Measurements from ENCODE around the gene PHF19. TPM values are rescaled to one million over a fixed set of nuclear protein-coding genes. Genes with fewer than 3 reads are reported as not detected.
A peak's percentile ranks its signal among the peaks of the same experiment; 100 is the strongest.

The PHF19 gene
- total RNA-seq, 1 donor from 2014 or later: 24.4 TPM

- ATAC-seq: no peak
- Histone ChIP-seq H3K9me3 (no peaks in the 10 kb centered on the region), H3K36me3 (peaks cover 58% of the 10 kb centered on the region), H3K4me1 (peaks cover 16% of the 10 kb centered on the region), H3K27me3 (ENCODE audit: low read depth) (no peaks in the 10 kb centered on the region), H3K27ac (no peak overlapping the region), H3K4me3 (no peak overlapping the region)
- DNase-seq: no peak
- intact Hi-C loops (cut with DNase I): no loop called here
- no peak for TF ChIP-seq CTCF (IDR thresholded peaks at IDR 0.05)
Observed at GRCh38 chr9:120865809-120866208, 11.2 kb downstream of the PHF19 start.

GRCh38 chr9:120865176-120865575 is 11.8 kb downstream of the PHF19 start:
- H3K27me3 ChIP-seq (ENCODE audit: low read depth): no peaks in the 10 kb centered on the region
- intact Hi-C loops (cut with DNase I): no loop called here
- no peak overlapping the region for H3K4me3 ChIP-seq
- H3K36me3 ChIP-seq: peaks cover 65% of the 10 kb centered on the region
- no peak for ATAC-seq
- H3K9me3 ChIP-seq: no peaks in the 10 kb centered on the region
- H3K4me1 ChIP-seq: peaks cover 16% of the 10 kb centered on the region
- no peak for DNase-seq
- no peak for TF ChIP-seq CTCF (IDR thresholded peaks at IDR 0.05)
- H3K27ac ChIP-seq: peak overlapping the region; percentile 46

GRCh38 chr9:120864719-120865118 is 12.3 kb downstream of the PHF19 start:
- DNase-seq (no peak), ATAC-seq (no peak)
- H3K4me1 ChIP-seq: peaks cover 16% of the 10 kb centered on the region
- no peak overlapping the region for H3K4me3 ChIP-seq
- no peak for TF ChIP-seq CTCF (IDR thresholded peaks at IDR 0.05)
- intact Hi-C loops (cut with DNase I): no loop called here
- H3K9me3 ChIP-seq: no peaks in the 10 kb centered on the region
- no peaks in the 10 kb centered on the region for H3K27me3 ChIP-seq (ENCODE audit: low read depth)
- H3K36me3 ChIP-seq: peaks cover 69% of the 10 kb centered on the region
- H3K27ac ChIP-seq: no peak overlapping the region

GRCh38 chr9:120863833-120864232 is 13.2 kb downstream of the PHF19 start:
- DNase-seq (no peak), ATAC-seq (no peak)
- Histone ChIP-seq H3K27ac (no peak overlapping the region), H3K4me3 (no peak overlapping the region), H3K9me3 (no peaks in the 10 kb centered on the region), H3K4me1 (peaks cover 9% of the 10 kb centered on the region), H3K36me3 (peaks cover 74% of the 10 kb centered on the region), H3K27me3 (ENCODE audit: low read depth) (no peaks in the 10 kb centered on the region)
- intact Hi-C loops (cut with DNase I): no loop called here
- no peak for TF ChIP-seq CTCF (IDR thresholded peaks at IDR 0.05)

GRCh38 chr9:120862452-120862851 is 14.5 kb downstream of the PHF19 start:
- intact Hi-C loops (cut with DNase I): no loop called here
- TF ChIP-seq CTCF (IDR thresholded peaks at IDR 0.05): no peak
- Histone ChIP-seq H3K4me1 (no peaks in the 10 kb centered on the region), H3K36me3 (peaks cover 84% of the 10 kb centered on the region), H3K9me3 (no peaks in the 10 kb centered on the region), H3K27ac (no peak overlapping the region), H3K27me3 (ENCODE audit: low read depth) (no peaks in the 10 kb centered on the region), H3K4me3 (no peak overlapping the region)
- no peak for ATAC-seq
- DNase-seq: no peak

GRCh38 chr9:120861935-120862334 is 15.1 kb downstream of the PHF19 start:
- DNase-seq (no peak), ATAC-seq (no peak)
- Histone ChIP-seq H3K27me3 (ENCODE audit: low read depth) (no peaks in the 10 kb centered on the region), H3K36me3 (peaks cover 84% of the 10 kb centered on the region), H3K27ac (no peak overlapping the region), H3K9me3 (no peaks in the 10 kb centered on the region), H3K4me1 (no peaks in the 10 kb centered on the region), H3K4me3 (no peak overlapping the region)
- intact Hi-C loops (cut with DNase I): no loop called here
- no peak for TF ChIP-seq CTCF (IDR thresholded peaks at IDR 0.05)
